ENCODE measurements around the gene DDB1.

DNA sequence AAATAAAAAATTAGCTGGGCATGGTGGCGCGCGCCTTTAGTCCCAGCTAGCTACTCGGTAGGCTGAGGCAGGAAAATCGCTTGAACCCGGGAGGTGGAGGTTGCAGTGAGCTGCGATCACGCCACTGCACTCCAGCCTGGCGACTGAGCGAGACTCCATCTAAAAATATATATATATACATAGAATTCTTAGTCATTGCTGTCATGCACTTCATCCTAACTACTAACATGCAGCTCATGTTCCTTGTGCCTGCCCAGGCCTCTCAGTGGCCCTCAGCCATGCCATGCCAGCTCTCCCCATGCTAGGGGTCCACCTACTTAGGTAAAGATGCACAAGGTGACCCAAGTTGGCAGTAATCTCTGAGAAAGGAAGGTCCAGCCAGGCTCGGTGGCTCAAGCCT, 25.7 kb upstream of the DDB1 start:
- TF ChIP-seq, protein P1, sequence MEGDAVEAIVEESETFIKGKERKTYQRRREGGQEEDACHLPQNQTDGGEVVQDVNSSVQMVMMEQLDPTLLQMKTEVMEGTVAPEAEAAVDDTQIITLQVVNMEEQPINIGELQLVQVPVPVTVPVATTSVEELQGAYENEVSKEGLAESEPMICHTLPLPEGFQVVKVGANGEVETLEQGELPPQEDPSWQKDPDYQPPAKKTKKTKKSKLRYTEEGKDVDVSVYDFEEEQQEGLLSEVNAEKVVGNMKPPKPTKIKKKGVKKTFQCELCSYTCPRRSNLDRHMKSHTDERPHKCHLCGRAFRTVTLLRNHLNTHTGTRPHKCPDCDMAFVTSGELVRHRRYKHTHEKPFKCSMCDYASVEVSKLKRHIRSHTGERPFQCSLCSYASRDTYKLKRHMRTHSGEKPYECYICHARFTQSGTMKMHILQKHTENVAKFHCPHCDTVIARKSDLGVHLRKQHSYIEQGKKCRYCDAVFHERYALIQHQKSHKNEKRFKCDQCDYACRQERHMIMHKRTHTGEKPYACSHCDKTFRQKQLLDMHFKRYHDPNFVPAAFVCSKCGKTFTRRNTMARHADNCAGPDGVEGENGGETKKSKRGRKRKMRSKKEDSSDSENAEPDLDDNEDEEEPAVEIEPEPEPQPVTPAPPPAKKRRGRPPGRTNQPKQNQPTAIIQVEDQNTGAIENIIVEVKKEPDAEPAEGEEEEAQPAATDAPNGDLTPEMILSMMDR (IDR thresholded peaks at IDR 0.05 in 4 of 5, conservative IDR thresholded peaks at IDR 0.05 in 1 of 5): no peak
- no peak for TF ChIP-seq POLR2A (IDR thresholded peaks at IDR 0.05)

Measured in gastrocnemius medialis (tissue), 4 donors.